ENCODE measurements around the gene GPR142. TPM values are rescaled to one million over a fixed set of nuclear protein-coding genes. Genes with fewer than 3 reads are reported as not detected.

The GPR142 gene
- polyA plus RNA-seq, 4 donors, result 0.16 to 0.63 (median 0.40) TPM; not detected in 1

- DNase-seq (ENCODE audit: low read depth in 4 of 4, low spot score in 3 of 4), result no peak
These were observed 23.6 kb upstream of the GPR142 start for GRCh38 chr17:74343526-74344284.

GRCh38 chr17:74344658-74345057 lies 22.6 kb upstream of the GPR142 start:
- DNase-seq (ENCODE audit: low read depth in 4 of 4, low spot score in 3 of 4), result no peak

- no peak for DNase-seq (ENCODE audit: low read depth in 4 of 4, low spot score in 3 of 4)
These were observed 21.7 kb upstream of the GPR142 start for GRCh38 chr17:74345433-74346241.

DNA sequence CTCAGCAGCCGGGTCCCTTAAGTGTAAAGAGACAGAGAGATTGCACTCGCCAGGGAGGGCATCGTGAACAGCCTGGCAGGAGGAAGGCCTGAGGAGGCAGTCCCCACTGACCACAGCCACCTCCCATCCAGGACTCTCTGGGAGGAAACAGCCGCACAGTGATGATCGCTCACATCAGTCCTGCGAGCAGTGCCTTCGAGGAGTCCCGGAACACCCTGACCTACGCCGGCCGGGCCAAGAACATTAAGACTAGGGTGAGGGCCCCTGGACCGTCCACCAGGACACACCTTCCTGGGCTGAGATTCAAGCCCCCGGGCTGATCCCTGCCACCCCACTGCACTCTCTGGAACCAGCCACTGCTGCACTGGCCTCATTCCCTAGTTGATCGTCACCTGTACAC lies 19.7 kb upstream of the GPR142 start:
- no peak for DNase-seq (ENCODE audit: low read depth in 4 of 4, low spot score in 3 of 4)

DNA sequence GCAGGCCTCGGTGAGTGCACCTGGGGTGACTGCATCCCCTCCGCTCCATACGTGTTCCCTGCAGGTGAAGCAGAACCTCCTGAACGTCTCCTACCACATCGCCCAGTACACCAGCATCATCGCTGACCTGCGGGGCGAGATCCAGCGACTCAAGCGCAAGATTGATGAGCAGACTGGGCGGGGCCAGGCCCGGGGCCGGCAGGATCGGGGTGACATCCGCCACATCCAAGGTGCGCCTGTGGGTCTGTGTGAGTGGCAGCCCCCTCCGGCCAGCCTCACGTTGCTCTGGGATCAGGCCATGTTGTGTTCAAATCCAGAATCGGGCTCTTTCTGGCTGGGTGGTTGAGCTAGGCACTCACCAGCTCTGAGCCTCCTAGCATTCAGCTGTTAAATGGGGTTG lies 18.2 kb upstream of the GPR142 start:
- no peak for DNase-seq (ENCODE audit: low read depth in 4 of 4, low spot score in 3 of 4)

DNA sequence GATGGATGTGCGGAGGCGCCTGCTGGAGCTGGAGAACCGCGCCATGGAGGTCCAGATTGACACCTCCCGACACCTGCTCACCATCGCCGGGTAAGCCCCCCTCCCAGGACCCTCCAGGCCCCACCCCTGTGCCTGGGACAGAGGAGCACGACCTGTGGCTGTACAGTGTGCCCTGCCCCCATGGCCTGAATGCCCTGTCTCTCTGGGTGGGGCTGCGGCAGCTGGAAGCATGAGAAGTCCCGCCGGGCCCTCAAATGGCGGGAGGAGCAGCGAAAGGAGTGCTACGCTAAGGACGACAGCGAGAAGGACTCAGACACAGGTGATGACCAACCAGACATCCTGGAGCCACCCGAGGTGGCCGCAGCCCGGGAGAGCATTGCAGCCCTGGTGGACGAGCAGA lies 16.8 kb upstream of the GPR142 start:
- no peak for DNase-seq (ENCODE audit: low read depth in 4 of 4, low spot score in 3 of 4)

DNA sequence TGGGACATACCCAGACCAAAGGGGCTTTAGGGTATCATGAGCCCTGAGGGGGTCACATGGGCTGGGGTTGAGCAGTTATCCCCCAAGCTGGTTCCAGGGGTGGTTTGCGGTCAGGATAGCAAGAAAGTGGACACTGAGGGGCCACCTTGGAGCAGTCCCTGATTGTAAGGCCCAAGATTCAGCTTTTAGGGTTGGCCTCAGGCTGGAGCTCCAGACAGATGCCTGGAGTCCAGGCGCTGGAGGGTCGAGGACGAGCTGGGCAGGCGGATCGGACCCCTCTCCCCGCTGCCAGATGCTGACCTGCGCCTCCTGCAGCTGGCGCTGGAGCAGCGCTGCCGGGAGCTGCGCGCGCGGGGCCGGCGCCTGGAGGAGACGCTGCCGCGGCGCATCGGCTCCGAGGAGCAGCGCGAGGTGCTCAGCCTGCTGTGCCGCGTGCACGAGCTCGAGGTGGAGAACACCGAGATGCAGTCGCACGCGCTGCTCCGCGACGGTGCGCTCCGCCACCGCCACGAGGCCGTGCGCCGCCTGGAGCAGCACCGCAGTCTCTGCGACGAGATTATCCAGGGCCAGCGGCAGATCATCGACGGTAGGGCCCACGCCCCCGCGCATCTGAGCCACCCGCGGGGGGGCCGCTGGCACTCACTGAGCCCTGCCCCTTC lies 15.6 kb upstream of the GPR142 start:
- DNase-seq (ENCODE audit: low read depth in 4 of 4, low spot score in 3 of 4), result no peak

DNA sequence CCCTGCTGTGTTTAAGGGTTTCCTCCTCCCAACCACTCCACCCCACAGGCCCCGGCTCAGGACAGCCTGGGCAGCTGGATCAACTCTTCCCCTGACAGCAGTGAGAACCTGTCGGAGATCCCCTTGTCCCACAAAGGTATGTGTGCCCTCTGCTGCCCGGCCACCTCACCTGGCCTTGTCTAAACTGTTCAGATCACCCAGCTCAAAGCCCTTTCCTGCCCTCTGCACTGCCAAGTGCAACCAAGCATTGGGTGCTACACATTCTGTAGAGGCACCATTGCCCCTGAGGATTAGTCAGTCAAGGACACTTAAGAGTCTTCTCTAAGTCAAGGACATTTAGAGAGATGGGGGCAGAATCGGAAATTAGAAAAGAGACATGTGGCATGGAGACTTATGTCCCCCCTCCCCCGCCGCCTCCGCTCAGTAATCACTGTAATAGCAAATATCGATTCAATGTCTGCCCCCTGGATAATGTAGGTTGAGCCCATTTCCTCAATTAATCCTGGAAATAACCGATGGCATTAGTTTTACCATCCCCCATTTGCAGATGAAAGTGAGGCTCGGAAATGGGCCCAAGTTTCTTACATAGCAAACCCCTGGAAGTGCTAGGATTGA lies 13.8 kb upstream of the GPR142 start:
- no peak for DNase-seq (ENCODE audit: low read depth in 4 of 4, low spot score in 3 of 4)

GRCh38 chr17:74354123-74354522 lies 13.2 kb upstream of the GPR142 start:
- DNase-seq (ENCODE audit: low read depth in 4 of 4, low spot score in 3 of 4), result no peak

- DNase-seq (ENCODE audit: low read depth in 4 of 4, low spot score in 3 of 4), result no peak
These were observed 12.7 kb upstream of the GPR142 start for GRCh38 chr17:74354561-74354960.

DNA sequence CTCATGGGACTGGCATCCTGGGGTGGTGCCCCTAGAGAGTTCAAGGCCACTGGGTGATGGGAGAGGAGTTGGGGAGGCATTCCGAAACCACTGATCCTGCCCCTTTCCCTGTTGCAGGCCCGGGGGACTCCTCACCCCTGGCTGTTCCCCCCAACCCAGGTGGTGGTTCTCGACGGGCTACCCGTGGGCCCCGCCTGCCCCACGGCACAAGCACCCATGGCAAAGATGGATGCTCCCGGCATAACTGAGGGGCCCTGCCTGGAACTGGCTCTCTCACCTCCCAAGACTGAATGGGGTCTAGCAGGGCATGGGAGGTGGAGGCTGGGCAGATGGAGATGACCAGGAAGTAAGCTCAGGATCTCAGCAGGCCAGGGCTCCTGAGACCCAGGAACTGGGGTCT lies 12.2 kb upstream of the GPR142 start:
- no peak for DNase-seq (ENCODE audit: low read depth in 4 of 4, low spot score in 3 of 4)

DNA sequence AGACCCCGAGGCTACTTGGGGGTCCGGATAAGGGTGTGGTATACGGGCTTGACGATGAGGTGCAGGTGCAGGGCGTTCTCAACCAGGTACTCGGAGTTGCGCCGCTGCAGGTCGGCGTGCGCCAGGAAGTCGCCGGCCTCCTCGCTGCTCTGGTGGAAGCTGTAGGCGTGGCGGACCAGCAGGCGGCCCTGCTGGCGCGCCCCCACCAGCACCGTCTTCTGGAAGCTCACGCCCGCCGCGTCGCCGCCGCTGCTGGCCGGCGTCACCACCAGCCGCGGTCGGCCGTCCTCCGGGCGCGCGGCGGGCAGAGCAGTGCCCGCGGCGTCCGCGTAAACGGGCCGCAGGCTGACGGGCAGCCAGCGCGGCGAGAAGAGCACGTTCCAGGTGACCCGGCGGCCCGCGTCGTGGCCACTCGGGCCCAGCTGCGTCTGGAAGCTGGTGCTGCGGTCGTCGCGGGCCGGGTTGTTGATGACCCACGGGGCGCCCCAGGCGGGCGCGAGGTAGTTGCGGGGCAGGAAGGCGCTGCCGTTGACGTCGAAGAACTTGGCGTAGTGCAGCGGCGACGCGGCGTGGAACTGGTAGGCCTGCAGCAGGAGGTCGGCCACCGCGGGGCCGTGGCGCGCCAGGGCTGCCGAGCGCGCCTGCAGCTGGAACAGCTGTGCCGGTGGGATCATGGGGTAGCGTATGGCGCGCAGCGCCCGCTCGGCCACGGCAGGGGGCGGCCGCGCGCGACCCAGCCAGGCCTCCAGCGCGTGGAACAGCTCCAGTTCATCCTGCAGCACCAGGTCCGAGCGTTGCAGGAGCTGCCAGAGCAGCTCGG lies 10.4 kb upstream of the GPR142 start:
- no peak for DNase-seq (ENCODE audit: low read depth in 4 of 4, low spot score in 3 of 4)

DNA sequence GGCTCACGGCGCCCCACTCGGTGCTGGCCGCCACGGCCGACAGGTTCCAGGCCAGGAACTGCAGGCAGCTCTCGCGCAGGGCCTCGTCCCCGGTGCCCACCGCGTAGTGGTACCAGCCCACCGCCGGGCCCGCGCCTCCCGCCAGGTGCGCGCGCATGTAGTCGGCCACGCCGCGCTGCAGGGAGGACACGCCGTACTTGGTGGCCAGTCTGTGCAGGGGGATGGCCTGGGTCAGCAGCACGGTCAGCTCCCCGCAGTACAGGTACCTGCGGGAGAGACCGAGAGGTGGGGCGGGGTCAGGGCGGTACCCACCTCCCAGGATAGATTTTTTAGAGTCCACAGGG lies 9.9 kb upstream of the GPR142 start:
- no peak for DNase-seq (ENCODE audit: low read depth in 4 of 4, low spot score in 3 of 4)

DNA sequence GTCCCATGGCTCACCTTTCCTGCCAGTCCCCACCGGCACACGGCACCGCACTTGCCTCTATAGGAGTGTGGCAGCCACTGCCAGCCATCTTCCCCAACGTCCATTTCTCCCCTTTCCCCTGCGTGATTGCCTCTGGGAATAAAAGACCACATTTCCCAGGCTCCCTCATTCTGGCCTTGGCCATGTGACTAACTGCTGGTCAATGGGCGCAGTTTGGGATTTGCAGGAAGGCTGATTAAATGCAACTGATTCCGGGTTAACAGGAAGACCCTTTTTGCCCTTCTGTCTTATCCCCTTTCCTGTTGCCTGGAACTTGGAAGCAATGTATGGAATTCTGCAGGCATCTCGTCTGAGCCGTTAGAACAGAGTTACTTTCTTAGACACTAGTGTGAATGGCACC lies 8.6 kb upstream of the GPR142 start:
- DNase-seq (ENCODE audit: low read depth in 4 of 4, low spot score in 3 of 4), result no peak

- no peak for DNase-seq (ENCODE audit: low read depth in 4 of 4, low spot score in 3 of 4)
These were observed 7.4 kb upstream of the GPR142 start for GRCh38 chr17:74359916-74360315.

GRCh38 chr17:74360899-74361229 lies 6.4 kb upstream of the GPR142 start:
- no peak for DNase-seq (ENCODE audit: low read depth in 4 of 4, low spot score in 3 of 4)

GRCh38 chr17:74361230-74362068 lies 5.9 kb upstream of the GPR142 start, which contains the start of gene BTBD17:
TSS of gene BTBD17 (minus strand) at chr17:74361868. CDS start at chr17:74361819, 49 bp downstream.
- DNase-seq (ENCODE audit: low read depth in 4 of 4, low spot score in 3 of 4), result no peak

DNA sequence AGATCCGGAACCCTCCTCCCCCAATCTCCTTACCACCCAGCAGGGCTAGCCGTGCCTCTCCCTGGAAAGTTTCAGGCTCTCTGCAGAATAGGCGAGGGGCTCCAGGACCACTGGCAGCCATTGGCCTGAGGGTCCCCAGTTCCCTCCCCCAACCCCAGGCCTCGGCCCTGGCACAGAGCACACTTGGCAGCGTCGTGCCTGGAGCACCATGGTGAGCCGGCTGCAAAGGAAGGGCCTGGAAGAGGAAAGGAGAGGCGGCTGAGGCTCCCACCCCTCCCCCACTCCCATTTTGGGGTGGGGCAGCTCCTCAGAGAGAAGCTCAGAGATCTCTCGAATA lies 5.3 kb upstream of the GPR142 start:
- no peak for DNase-seq (ENCODE audit: low read depth in 4 of 4, low spot score in 3 of 4)

DNA sequence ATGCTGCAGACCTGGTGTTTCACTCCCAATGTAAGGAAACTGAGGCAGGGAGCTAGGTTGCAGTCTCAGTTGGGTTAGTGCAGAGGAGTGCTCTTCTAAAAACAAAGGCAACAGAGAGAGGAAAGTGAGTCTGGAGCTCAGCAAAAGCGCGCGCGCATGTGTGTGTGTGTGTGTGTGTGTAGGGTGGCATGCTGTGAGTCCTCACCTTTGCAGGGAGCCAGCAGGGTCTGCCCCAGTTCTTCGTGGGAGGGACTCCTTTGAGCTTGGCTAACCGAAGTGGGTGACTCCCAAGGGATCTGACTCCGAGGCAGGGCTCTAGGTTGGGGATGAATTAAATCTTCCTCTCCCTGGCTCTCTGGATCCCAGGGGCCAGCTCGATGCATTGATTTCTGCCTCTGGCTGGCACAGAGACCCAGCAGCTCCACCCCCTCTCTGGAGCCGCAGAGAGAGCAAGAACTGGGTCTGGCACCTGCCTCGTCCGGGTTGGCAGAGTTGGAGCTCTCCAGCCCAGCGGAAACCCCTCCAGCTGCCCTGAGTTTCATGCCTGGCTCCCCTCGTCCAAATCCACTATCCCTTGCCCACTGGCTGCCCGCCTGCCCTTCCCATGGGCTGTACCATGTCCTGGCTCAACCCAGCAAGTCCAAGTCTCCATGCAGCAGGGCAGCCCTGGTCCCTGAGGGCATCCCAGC lies 4.4 kb upstream of the GPR142 start:
- DNase-seq (ENCODE audit: low read depth in 4 of 4, low spot score in 3 of 4), result no peak

Measured in left renal pelvis (tissue), 4 donors.